ENCODE data around the gene OBI1. TPM values are rescaled to one million over a fixed set of nuclear protein-coding genes. Genes with fewer than 3 reads are reported as not detected.

The OBI1 gene
- total and polyA plus RNA-seq, 12 donors: 1.5 to 14.3 (median 7.5) TPM

- no peak for DNase-seq
- Histone ChIP-seq H3K36me3 (replicated peaks in 1 of 2) (no peaks in the 10 kb centered on the region), H3K4me1 (replicated peaks in 1 of 2) (peaks cover 4 to 21% of the 10 kb centered on the region in 2 donors), H3K27ac (no peak overlapping the region), H3K27me3 (peaks cover 92% of the 10 kb centered on the region), H3K4me3 (no peak overlapping the region), H3K9me3 (replicated peaks in 1 of 3) (no peaks in the 10 kb centered on the region)
- TF ChIP-seq POLR2A (IDR thresholded peaks at IDR 0.05): no peak
- no peak for TF ChIP-seq CTCF (IDR thresholded peaks at IDR 0.05)
- 12 to 23% (median 20%) methylated on average over 13 of the region's 13 CpGs for WGBS, 4 donors
- intact Hi-C loops (cut with DNase I): loop anchor here in 1 of 2 donors (10.0 kb wide), 1 partner anchor 64 kb away; no protein-coding TSS in a partner anchor
Measured at GRCh38 chr13:78600280-78600883, 58.6 kb downstream of the OBI1 start.

- Histone ChIP-seq H3K4me3 (no peak overlapping the region), H3K27ac (no peak overlapping the region), H3K36me3 (replicated peaks in 1 of 2) (no peaks in the 10 kb centered on the region), H3K4me1 (replicated peaks in 1 of 2) (peaks cover 4 to 21% of the 10 kb centered on the region in 2 donors), H3K27me3 (peaks cover 92% of the 10 kb centered on the region), H3K9me3 (replicated peaks in 1 of 3) (no peaks in the 10 kb centered on the region)
- intact Hi-C loops (cut with DNase I): loop anchor here in 1 of 2 donors (10.0 kb wide), 1 partner anchor 65 kb away; no protein-coding TSS in a partner anchor
- DNase-seq: no peak
- TF ChIP-seq CTCF (IDR thresholded peaks at IDR 0.05): no peak
- TF ChIP-seq POLR2A (IDR thresholded peaks at IDR 0.05): no peak
- WGBS, 4 donors: 13 to 17% (median 15%) methylated on average over 6 of the region's 6 CpGs
Measured at GRCh38 chr13:78599645-78600279, 59.2 kb downstream of the OBI1 start.

GRCh38 chr13:78598966-78599644 lies 59.9 kb downstream of the OBI1 start:
- H3K27ac ChIP-seq: no peak overlapping the region
- no peak for DNase-seq
- no peaks in the 10 kb centered on the region for H3K36me3 ChIP-seq (replicated peaks in 1 of 2)
- intact Hi-C loops (cut with DNase I): no loop called here
- H3K27me3 ChIP-seq: peaks cover 94% of the 10 kb centered on the region
- no peak overlapping the region for H3K4me3 ChIP-seq
- 13 to 18% (median 16%) methylated on average over 5 of the region's 5 CpGs for WGBS, 4 donors
- no peaks in the 10 kb centered on the region for H3K9me3 ChIP-seq (replicated peaks in 1 of 3)
- peaks cover 4 to 21% of the 10 kb centered on the region in 2 donors for H3K4me1 ChIP-seq (replicated peaks in 1 of 2)
- TF ChIP-seq CTCF (IDR thresholded peaks at IDR 0.05): no peak

- no peak overlapping the region for H3K27ac ChIP-seq
- no peaks in the 10 kb centered on the region for H3K36me3 ChIP-seq (replicated peaks in 1 of 2)
- H3K4me1 ChIP-seq (replicated peaks in 1 of 2): peaks cover 4 to 20% of the 10 kb centered on the region in 2 donors
- intact Hi-C loops (cut with DNase I): no loop called here
- H3K27me3 ChIP-seq: peaks cover 94% of the 10 kb centered on the region
- H3K4me3 ChIP-seq: no peak overlapping the region
- no peaks in the 10 kb centered on the region for H3K9me3 ChIP-seq (replicated peaks in 1 of 3)
- 11 to 21% (median 17%) methylated on average over 3 of the region's 3 CpGs for WGBS, 4 donors
- TF ChIP-seq CTCF (IDR thresholded peaks at IDR 0.05): no peak
- DNase-seq: no peak
Measured at GRCh38 chr13:78598116-78598781, 60.7 kb downstream of the OBI1 start.
